Activated CD4-positive, alpha-beta T cell treated with anti-CD3 and anti-CD28 coated beads, Interleukin-2, amount 10 ng/mL, durations not matched to agents 24 days and 14 days (primary cell): ENCODE data around the gene YPEL2. TPM values are rescaled to one million over a fixed set of nuclear protein-coding genes. Genes with fewer than 3 reads are reported as not detected.
"Not testable (repeated sequence)": the region's sequence is repeated elsewhere in the genome, so short reads cannot be mapped to it uniquely, and the experiment has no call there.

ENCODE experiments used
- DNase-seq: peaks from one replicate; pipeline ENCODE4 v3.0.0; 2022
- H3K27ac Mint-ChIP-seq: one replicate; pipeline ENCODE4 v1.8.0; 2022; ENCODE audit warnings: mild to moderate bottlenecking, mixed read lengths
- H3K27me3 Mint-ChIP-seq: one replicate; pipeline ENCODE4 v1.8.0; 2022; ENCODE audit warnings: mixed read lengths
- H3K36me3 Mint-ChIP-seq: one replicate; pipeline ENCODE4 v1.8.0; 2022; ENCODE audit warnings: low read depth, mild to moderate bottlenecking, mixed read lengths
- H3K4me1 Mint-ChIP-seq: one replicate; pipeline ENCODE4 v1.8.0; 2021; ENCODE audit warnings: mixed read lengths
- H3K4me3 Mint-ChIP-seq: one replicate; pipeline ENCODE4 v1.8.0; 2022; ENCODE audit warnings: mild to moderate bottlenecking, moderate library complexity, mixed read lengths
- H3K9me3 Mint-ChIP-seq: one replicate; pipeline ENCODE4 v1.8.0; 2021; ENCODE audit warnings: mixed read lengths
- intact Hi-C: fragments of 100-400 bp; cut with micrococcal nuclease; formaldehyde crosslinking; loops from one replicate; pipeline ENCODE4 v1.15.1; 2023
- total RNA-seq: library from RNA; stranded (reverse); gene quantifications from 2 replicates; pipeline ENCODE4 v1.2.3, GENCODE V29; 2022

The YPEL2 gene
- total RNA-seq, 1 donor from 2014 or later: 6.2 TPM

DNA sequence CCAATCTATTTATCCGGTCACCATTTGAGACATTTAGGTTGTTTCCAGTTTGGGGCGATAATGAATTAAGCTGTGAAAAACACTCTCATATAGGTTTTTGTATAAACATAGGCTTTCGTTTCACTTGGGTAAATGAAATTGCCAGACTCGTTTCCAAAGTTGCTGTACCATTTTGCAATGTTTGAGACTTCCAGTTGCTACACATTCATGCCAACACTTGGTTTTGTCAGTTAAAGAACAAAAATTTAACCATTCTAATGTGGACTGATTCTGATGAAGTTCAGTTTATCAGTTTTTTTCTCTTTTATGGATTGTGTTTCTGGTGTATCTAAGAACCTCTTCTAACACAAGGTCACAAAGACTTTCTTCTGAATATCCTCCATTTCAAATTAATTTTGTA is 52.4 kb downstream of the YPEL2 start:
- Mint-ChIP-seq H3K4me3 (no peak overlapping the region), H3K27ac (no peak overlapping the region), H3K4me1 (peaks cover 14% of the 10 kb centered on the region), H3K9me3 (no peaks in the 10 kb centered on the region), H3K36me3 (no peaks in the 10 kb centered on the region), H3K27me3 (no peaks in the 10 kb centered on the region)
- no peak for DNase-seq
- intact Hi-C loops: no loop called here

DNA sequence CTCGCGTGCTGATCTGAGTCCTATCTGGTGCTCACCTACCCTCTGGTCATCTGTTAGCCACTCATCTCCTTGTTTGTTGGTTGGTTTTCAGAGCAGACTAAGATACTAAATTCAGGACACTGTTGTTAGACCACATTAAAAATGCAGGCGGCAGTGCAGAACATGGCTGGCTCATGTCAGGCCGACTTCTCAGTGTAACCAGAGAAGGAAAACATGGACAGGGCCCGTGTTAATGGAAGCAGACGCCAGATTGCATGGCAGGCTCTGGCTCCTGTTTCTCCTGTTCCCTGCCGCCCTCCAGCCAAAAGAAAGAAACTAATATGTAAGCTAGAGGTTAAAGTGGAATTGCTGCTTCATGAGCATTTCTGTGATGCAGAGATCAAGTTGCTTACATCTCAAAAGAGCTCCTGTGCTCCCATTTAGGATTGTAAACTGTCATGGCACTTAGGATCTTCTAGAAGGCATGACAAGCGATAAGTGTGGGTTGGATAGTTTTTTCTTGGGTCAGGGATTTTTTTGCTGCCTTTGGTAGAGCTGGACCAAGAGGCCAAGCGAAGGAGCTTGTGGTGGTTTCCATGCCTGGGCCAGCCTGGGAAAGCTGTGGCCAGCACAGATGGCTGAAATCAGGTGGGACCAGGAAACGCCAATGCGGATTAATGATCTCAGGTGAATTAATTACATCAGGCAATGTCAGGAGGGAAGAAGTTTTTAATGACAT is 56.1 kb downstream of the YPEL2 start:
- intact Hi-C loops: no loop called here
- H3K27me3 Mint-ChIP-seq: no peaks in the 10 kb centered on the region
- no peaks in the 10 kb centered on the region for H3K9me3 Mint-ChIP-seq
- DNase-seq: no peak
- peaks cover 6% of the 10 kb centered on the region for H3K36me3 Mint-ChIP-seq
- H3K27ac Mint-ChIP-seq: no peak overlapping the region
- H3K4me1 Mint-ChIP-seq: peaks cover 2% of the 10 kb centered on the region
- H3K4me3 Mint-ChIP-seq: no peak overlapping the region

GRCh38 chr17:59388069-59388556 is 56.7 kb downstream of the YPEL2 start:
- H3K36me3 Mint-ChIP-seq: peaks cover 7% of the 10 kb centered on the region
- no peaks in the 10 kb centered on the region for H3K27me3 Mint-ChIP-seq
- peaks cover 2% of the 10 kb centered on the region for H3K4me1 Mint-ChIP-seq
- H3K27ac Mint-ChIP-seq: no peak overlapping the region
- intact Hi-C loops: no loop called here
- no peak for DNase-seq
- H3K4me3 Mint-ChIP-seq: no peak overlapping the region
- H3K9me3 Mint-ChIP-seq: no peaks in the 10 kb centered on the region

GRCh38 chr17:59389066-59389465 is 57.6 kb downstream of the YPEL2 start:
- Mint-ChIP-seq H3K27me3 (no peaks in the 10 kb centered on the region), H3K4me3 (no peak overlapping the region), H3K4me1 (peaks cover 2% of the 10 kb centered on the region), H3K9me3 (no peaks in the 10 kb centered on the region), H3K27ac (no peak overlapping the region), H3K36me3 (peaks cover 8% of the 10 kb centered on the region)
- intact Hi-C loops: no loop called here
- DNase-seq: no peak

GRCh38 chr17:59391021-59391420 is 59.6 kb downstream of the YPEL2 start:
- no peak overlapping the region for H3K27ac Mint-ChIP-seq
- H3K36me3 Mint-ChIP-seq: peaks cover 9% of the 10 kb centered on the region
- no peaks in the 10 kb centered on the region for H3K27me3 Mint-ChIP-seq
- H3K9me3 Mint-ChIP-seq: no peaks in the 10 kb centered on the region
- intact Hi-C loops: no loop called here
- DNase-seq: no peak
- H3K4me1 Mint-ChIP-seq: peaks cover 2% of the 10 kb centered on the region
- no peak overlapping the region for H3K4me3 Mint-ChIP-seq

DNA sequence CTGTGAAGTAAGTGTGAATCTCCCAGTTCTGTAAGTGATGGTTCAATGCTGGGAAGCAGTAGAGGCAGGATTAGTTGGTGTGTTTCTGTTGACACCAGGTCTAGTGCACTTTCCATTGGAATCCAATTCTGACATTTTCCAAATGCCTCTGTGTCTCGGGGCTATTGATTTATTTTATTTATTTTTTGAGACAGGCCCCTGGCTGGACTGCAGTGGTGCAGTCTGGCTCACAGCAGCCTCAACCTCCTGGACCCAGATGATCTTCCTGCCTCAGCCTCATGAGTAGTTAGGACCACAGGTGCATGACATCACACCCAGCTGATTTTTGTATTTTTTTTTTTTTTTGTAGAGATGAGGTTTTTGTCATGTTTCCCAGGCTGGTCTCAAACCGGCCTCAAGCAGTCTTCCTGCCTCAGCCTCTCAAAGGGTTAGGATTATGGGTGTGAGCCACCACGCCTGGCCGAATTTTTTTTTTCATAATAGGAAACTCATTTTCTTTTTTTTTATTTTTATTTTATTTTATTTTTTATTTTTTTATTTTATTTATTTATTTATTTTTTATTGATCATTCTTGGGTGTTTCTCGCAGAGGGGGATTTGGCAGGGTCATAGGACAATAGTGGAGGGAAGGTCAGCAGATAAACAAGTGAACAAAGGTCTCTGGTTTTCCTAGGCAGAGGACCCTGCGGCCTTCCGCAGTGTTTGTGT is 61.7 kb downstream of the YPEL2 start:
- intact Hi-C loops: no loop called here
- Mint-ChIP-seq H3K4me3 (no peak overlapping the region), H3K4me1 (no peaks in the 10 kb centered on the region), H3K27ac (no peak overlapping the region), H3K9me3 (no peaks in the 10 kb centered on the region), H3K36me3 (peaks cover 20% of the 10 kb centered on the region), H3K27me3 (no peaks in the 10 kb centered on the region)
- no peak for DNase-seq

GRCh38 chr17:59393742-59394410 is 62.4 kb downstream of the YPEL2 start:
- intact Hi-C loops, H3K27ac Mint-ChIP-seq: not testable (repeated sequence)

GRCh38 chr17:59396134-59396826 is 64.8 kb downstream of the YPEL2 start:
- peaks cover 25% of the 10 kb centered on the region for H3K36me3 Mint-ChIP-seq
- no peaks in the 10 kb centered on the region for H3K4me1 Mint-ChIP-seq
- DNase-seq: no peak
- H3K27me3 Mint-ChIP-seq: no peaks in the 10 kb centered on the region
- intact Hi-C loops: no loop called here
- H3K4me3 Mint-ChIP-seq: no peak overlapping the region
- H3K27ac Mint-ChIP-seq: no peak overlapping the region
- no peaks in the 10 kb centered on the region for H3K9me3 Mint-ChIP-seq

More at GRCh38 chr17:59393742-59394410, 62.4 kb downstream of the YPEL2 start:
- H3K27me3 Mint-ChIP-seq, DNase-seq, H3K4me1 Mint-ChIP-seq, H3K4me3 Mint-ChIP-seq, H3K9me3 Mint-ChIP-seq: not testable (repeated sequence)
- peaks cover 25% of the 10 kb centered on the region for H3K36me3 Mint-ChIP-seq

- H3K27ac Mint-ChIP-seq: no peak overlapping the region
- no peaks in the 10 kb centered on the region for H3K4me1 Mint-ChIP-seq
- no peaks in the 10 kb centered on the region for H3K27me3 Mint-ChIP-seq
- H3K9me3 Mint-ChIP-seq: no peaks in the 10 kb centered on the region
- DNase-seq: no peak
- H3K36me3 Mint-ChIP-seq: peaks cover 25% of the 10 kb centered on the region
- intact Hi-C loops: no loop called here
- H3K4me3 Mint-ChIP-seq: no peak overlapping the region
These were observed 66.0 kb downstream of the YPEL2 start for GRCh38 chr17:59397316-59398073.

DNA sequence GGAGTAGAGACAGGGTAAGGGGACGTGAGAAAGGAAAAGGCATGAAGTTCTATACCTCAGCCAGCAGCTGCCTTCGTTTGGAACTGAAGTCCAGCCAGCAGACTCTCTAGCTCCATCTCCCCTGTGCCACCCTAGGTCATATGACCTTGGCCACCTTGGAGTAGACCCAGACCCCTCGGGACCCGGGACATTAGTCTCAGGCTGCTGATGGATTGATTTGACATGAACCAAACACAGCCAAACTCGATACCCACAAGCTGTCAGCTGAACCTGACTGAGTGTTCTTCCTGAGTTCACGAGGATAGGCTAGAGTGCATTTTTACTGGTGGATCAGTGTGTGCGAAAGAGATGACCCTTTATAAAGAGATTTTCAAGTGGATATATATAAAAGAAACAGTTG is 68.5 kb downstream of the YPEL2 start:
- Mint-ChIP-seq H3K4me3 (no peak overlapping the region), H3K27me3 (no peaks in the 10 kb centered on the region), H3K36me3 (peaks cover 25% of the 10 kb centered on the region), H3K9me3 (no peaks in the 10 kb centered on the region), H3K27ac (no peak overlapping the region), H3K4me1 (no peaks in the 10 kb centered on the region)
- intact Hi-C loops: no loop called here
- no peak for DNase-seq

GRCh38 chr17:59400858-59401257 is 69.4 kb downstream of the YPEL2 start:
- intact Hi-C loops: no loop called here
- Mint-ChIP-seq H3K4me1 (no peaks in the 10 kb centered on the region), H3K4me3 (no peak overlapping the region), H3K27ac (no peak overlapping the region), H3K27me3 (no peaks in the 10 kb centered on the region), H3K36me3 (peaks cover 24% of the 10 kb centered on the region), H3K9me3 (no peaks in the 10 kb centered on the region)
- no peak for DNase-seq

GRCh38 chr17:59401274-59401673 is 69.8 kb downstream of the YPEL2 start:
- Mint-ChIP-seq H3K27me3 (no peaks in the 10 kb centered on the region), H3K4me3 (no peak overlapping the region), H3K9me3 (no peaks in the 10 kb centered on the region), H3K36me3 (peaks cover 22% of the 10 kb centered on the region), H3K4me1 (no peaks in the 10 kb centered on the region), H3K27ac (no peak overlapping the region)
- no peak for DNase-seq
- intact Hi-C loops: no loop called here

DNA sequence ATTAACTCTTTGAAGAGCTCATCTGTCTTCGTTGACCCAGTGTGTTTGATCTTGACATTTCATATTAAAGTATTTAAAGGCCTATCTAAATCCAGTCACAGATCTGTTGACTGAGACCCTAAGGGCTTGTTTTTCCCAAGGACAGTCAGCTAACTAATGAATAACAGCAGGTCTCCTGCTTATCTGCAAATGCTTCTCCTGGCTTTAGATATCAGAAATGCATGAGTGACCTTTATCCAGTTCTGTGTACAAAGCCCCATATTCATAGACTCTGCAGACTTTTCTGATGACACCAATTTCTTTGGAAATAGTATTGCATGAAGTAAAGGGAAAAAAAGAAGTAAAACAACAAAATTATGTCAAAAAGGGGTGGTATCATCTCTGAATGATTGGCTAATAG is 70.3 kb downstream of the YPEL2 start:
- Mint-ChIP-seq H3K27me3 (no peaks in the 10 kb centered on the region), H3K9me3 (no peaks in the 10 kb centered on the region)

More for the DNA sequence above, 70.3 kb downstream of the YPEL2 start:
- Mint-ChIP-seq H3K4me3 (no peak overlapping the region), H3K36me3 (peaks cover 21% of the 10 kb centered on the region), H3K27ac (no peak overlapping the region), H3K4me1 (no peaks in the 10 kb centered on the region)
- no peak for DNase-seq
- intact Hi-C loops: no loop called here
